Superior temporal gyrus (tissue), 1 donor: ENCODE data around the gene PON1.

Source experiments
- DNase-seq: peaks from one replicate; pipeline ENCODE4 v3.0.0-alpha.2; 2016; ENCODE audit errors: extremely low spot score

PON1 gene

DNA sequence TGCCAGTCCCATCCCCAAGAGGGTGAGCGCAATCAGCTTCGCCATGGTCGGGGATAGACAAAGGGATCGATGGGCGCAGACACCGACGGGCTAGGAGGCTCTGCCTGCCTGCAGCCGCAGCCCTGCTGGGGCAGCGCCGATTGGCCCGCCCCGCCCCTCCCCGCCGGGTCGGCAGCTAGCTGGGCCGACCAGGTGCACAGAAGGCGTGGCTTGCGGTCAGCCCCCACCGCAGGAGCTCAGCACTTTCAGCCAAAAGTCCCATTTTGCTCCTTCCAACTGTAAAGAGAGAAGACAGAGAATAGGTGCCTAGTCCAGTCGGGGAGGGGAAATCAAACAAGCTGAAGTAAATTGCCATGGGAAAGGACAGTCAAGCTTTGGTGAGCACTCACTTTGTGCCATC lies at the start of gene PON1:
TSS of gene PON1 (minus strand) at position 102 of the 400 bp plus-strand sequence. CDS start at position 45, 57 bp downstream.
- DNase-seq = no peak

DNA sequence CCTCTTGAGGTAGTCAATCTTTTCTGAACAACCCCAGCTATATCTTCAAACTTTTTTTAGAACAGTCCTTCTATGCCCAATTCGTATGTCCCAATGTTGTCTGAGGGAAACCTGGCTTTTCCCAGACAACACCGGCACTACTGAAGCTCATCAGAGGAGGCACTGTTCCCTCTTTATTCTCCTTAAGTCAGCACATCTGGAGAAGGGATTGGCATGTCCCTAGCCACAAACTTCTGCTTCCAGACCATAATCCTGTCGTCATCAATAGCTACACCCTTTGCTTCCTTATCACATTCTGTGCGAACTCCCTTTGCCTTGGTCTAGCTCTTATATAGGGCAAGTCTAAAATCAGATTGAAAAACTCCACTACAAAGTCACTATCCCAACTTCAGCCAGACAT lies 49.0 kb upstream of the PON1 start:
- no peak for DNase-seq

DNA sequence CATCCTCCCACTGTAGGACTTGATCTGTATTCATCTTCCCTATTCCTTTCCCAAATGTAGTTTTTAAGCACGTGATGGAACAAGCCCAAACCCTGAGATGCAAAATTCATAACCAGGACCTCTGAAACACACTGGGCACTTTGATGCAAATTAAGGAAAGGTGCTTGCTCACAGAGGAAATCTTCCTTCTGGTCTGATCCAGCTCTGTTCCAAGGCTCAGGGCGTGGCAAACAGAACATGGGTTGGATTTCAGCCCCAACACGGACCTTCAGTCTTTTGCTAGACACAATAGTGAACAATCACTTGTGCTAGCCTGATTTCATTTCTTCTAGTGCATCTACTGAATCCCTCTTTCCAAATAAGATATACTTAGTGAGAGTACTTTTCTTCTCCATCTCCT lies 43.9 kb upstream of the PON1 start:
- DNase-seq = no peak

DNA sequence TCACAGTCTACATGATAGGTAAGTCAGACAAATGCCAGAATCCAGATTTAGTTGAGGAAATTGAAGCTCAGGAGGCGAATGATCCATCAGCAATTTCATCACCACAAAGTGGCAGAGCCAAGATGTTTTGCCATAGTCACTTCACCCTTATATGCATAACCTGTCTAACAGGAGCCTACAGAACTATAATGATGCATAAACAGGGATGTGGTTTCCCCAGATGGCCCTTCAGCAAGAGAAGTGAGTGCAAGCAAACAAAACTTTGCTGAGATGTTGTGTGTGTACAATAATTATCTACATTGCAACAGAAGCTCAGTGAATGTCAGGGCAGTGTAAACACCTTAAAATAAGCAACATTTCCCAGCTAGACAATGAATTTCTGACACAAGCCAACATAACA lies 43.3 kb upstream of the PON1 start:
- no peak for DNase-seq

DNA sequence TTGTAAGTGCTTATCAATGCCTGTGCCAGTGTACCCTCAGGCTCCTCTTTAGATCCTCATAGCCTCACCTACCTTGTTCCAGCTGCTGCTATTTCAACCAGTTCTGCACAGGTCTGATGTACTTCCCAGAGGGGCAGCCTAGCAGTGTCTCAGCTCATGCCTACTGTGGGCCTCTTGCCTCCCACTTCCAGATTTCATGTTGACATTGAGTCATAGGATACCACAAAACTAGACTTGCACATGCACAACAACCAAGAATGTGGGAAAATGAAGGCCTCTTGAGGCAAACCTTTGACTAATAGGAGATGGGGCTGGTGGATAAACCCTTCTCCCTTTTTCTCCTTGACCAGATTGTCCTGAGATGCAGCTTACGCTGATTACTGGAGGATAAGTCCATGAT lies 40.8 kb upstream of the PON1 start:
- no peak for DNase-seq

DNA sequence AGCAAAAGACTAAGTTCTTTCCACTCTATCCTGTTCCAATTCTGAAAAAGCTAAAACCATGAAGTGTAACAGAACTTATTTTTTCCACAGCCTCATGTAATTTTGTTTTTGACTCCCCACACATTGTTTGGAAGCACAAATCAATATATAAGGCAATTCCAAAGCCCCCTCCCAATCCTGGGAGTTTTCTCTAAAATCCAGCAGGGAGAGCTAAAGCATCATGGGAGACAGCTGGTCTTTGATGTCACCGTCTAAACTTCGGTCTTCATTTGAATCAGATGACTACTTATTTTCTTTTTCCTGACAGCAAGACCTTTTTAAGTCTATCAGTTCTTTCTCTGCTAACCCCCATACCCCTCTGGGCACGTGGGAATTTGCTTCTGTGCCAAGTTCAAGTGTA lies 33.3 kb upstream of the PON1 start:
- DNase-seq = no peak

DNA sequence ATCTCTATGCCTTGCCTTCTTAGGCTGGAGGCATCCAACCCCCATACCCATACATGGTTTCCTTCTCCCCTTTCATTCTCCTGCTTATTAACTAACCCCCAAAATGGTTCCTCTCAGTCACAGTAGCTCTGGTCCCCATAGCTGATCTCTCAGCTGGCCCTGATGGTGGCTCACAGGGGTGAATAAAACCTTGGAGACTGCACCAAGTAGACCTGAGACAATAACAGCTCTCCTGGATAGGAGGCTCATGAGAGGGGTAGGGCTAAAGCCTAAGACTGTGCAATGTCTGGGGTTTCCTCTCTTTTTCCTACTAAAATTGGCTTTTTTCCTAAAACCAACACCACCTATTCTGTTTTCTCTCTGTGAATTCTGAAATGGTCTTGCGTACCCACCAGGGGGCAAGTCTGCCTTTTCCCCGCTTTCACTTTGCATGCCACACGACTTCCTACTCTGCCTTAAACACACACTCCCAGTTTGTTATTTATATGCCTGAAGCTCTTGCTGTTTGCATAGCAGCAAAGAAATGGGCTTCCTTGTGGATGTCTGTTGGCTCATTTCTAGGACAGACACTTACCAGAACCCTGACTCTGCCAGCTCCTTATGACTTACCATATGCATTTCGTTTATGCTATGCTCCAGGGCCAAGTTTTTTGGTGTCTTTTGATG lies 18.4 kb upstream of the PON1 start:
- DNase-seq = no peak

DNA sequence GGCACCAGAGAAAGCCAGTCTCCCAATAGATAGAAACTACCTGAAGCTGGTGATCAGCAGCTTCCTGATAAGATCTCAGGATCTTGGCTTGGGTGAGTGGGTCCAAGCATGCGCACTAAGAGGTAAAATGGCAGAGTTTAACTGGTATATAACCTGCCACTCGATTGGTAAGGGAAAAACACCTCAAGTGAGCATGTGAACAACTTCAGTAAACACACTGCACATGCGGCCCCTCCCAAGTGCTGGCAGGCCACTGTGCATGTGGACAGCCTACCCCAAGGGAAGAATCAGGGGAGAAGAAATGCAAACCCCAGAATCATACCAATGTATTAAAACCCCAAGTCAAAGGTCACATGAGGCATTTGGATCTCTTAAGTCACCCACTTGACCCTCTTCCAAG lies 17.7 kb upstream of the PON1 start:
- DNase-seq = no peak

DNA sequence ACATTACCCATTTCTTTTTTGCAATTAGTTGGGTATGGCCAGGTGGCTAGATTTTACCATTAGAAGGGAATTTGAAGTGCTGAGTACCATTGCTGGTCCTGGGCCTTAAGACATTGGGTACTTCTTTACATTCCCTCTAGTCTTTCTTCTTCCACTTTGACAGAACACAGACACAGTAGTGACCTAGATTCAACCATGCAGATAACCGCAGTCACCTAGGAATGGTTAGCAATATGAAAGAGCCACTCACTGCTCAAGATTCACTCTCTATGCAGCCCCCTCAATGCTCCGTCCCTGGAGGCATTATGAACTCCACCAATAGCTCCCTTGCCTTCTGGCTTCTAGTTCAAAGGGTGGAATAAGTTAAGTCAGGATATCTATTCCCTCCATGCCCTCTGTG lies 16.2 kb upstream of the PON1 start:
- DNase-seq = no peak

DNA sequence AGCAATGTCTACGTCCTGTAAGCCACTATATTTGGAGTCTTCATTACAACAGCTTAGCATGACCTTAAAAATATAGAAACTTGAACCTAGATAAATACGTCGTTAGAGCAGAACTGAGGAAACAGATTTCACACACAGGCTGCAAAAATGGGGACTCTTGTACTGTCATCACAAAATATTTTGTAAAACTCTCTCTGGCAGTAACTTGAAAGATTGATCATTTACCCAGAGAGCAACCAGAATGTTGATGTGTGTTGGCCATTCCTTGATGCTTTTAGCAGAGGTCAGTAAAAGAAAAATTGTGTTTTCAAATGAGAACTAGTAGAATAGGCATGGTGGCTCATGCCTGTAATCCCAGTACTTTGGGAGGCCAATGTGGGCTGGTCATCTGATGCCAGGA lies 14.5 kb upstream of the PON1 start:
- DNase-seq = no peak

DNA sequence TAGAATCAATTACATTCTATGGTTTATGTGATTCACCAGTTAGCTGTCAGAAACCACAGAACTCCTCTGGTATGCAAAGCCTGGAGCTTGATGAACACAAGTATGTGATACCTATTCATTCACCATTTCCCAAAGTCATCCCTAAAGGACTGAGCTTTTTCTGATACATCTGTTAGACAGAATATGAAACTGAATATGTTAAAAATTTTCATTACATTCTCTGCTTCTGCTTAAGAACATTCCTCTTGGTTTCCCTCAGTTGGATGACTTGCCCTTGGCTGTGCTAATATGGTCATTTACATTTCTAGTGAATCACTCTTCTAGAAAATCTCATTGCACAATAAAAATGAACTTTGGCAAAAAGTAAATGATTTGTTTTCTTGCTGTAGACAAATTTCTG lies 10.8 kb upstream of the PON1 start:
- no peak for DNase-seq

DNA sequence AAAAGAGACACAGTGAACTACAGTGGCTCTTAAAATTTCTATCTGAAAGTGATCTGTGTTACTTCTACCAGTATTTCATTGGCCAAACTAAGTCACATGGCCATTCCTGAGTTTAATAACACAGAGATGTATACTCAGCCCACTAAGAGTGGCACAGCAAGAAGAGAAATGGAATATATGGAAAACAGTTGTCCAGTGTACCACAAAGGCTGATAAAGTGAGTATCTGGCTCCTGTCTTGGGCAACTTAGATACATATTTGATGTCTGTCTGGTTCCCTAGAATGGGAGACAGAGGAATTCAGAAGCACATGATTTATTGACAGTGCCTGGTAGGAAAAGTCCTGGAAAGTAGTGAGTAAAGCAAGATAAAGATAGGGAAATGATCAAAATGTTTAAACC lies 10.1 kb upstream of the PON1 start:
- no peak for DNase-seq

DNA sequence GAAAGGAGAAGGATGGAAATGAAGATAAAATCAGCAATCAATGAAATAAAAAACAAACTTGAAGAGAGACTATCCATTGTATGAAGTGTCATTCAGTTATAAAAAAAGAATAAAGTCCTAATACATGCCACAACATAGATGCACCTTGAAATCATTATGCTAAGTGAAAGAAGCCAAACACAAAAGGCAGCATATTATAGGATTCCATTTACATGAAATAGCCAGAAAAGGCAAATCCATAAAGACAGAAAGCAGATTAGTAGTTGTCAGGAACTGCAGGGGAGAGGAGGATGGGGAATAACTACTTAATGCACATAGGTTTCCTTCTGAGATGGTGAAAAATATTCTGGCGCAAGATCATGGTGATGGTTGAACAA lies 6.6 kb upstream of the PON1 start:
- DNase-seq = no peak

DNA sequence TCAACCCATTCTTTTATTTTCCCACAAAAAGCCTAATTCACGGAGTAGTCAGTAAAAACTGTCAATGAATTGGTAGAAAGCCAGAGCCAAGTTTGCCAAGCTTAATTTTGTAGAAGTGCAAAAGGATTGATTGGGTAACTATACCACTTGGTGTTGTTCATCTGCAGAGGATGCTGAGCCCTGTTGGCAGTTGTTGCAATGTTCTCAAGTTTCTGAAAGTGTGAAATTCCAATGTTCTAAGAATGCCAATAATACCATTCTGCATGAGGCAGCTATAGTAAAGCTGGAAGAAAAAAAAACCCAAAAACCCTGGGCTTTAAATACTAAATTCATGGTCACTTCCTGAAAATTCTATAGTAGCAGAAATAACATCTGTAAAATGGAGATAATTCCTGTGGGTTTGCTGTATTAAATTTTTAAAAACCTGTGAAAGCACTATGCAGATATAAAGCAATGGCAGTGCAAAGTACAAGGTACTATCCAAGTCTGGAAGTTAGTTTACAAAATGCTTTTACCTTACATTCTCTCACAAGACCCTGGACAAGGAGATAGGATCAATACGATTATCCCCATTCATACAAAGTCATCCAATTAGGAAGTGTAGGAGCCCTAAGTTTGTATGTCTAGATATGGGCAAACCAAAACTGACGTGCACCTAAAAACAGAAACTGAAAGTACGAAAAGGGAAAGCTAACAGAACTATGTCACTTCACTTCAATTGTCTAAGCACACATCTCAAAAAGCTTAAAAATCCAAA lies 6.0 kb upstream of the PON1 start:
- peak; percentile 40 for DNase-seq

DNA sequence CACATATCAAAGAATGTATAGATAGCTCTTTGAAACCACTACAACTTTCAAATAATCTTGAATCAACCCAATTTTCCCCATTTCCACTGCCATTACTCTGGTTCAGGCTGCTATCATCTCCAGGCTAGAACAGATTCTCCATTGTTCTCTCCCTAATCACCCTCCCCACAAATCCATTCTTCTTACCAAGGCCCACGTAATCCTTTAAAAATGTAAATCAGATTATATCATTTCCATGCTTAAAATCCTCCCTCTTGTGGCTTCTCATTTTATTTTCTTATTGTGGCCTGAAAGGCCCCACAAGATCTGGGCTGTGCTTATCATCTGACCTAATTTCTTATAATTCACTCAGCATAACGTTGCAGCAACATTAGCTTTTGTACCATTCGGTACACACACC lies 3.0 kb upstream of the PON1 start:
- no peak for DNase-seq

DNA sequence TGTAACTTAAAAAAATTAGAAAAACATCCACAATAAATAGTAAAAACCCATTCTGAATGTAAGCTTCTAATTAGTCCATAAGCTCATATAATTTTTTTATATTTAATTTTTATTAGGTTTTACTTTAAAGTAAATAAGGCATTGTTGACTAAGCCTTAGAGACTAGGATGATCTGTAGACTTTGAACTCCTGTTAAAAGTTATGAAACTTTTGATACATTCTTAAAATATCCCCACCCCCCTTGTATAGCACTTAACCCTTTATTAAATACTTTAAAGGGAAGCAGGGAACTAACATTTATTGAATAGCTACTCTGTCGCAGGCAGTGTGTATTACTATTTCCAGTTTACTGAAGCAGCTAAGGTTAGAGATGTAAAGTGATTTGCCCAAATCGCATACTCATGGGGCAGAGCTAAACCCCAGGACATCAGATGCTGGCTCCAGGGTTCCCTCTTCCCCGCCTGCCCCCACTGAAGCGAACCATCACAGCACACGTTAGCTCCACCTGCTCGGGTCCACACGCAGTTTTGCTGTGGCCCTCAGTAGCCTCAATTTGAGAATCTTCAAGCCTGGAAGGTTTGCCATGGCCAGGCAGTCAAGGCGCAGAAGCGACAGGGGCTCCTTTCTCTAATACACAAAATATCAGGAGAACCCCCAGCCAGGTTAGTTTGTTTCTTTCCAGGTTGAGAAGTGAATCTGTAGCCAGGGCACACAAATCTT lies 762 bp downstream of the PON1 start:
- no peak for DNase-seq

DNA sequence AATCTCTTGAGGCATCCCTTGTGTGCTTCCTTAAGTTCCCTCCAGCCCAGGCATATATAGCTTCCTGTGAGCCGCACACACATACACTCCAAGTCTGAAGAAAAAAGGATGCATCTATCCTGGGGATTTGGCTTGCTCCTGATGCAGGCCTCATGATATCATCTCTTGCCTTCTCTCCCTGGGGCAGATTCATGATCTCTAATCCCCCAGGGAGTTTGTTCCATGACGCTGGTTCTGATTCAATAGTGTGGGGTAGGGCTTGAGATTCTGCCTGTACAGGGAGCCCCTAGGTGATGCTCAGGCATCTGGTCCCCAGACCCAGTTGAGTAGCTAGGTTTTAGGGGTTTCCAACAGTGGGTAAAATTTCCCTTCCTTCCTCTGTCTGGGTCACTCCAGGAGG lies 1.5 kb downstream of the PON1 start:
- no peak for DNase-seq

DNA sequence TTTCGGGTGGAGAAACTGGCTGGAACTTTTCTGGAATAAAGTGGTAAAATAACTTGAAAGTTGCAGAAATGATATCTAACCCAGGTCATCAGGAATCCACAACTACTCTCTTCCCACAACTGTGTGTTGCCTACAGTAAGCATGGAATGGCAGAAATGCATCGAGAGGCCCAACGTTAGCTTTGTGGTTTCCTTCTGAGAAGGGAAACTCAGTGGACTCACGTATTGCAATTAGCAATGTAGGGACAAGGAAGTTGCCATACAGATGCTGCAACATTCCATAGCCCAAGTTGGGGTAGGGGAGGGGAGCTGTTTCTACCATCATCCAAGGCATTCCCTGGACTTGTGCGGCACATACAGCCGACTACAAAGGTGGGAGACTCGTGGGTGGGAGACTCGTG lies 1.9 kb downstream of the PON1 start:
- DNase-seq = no peak

DNA sequence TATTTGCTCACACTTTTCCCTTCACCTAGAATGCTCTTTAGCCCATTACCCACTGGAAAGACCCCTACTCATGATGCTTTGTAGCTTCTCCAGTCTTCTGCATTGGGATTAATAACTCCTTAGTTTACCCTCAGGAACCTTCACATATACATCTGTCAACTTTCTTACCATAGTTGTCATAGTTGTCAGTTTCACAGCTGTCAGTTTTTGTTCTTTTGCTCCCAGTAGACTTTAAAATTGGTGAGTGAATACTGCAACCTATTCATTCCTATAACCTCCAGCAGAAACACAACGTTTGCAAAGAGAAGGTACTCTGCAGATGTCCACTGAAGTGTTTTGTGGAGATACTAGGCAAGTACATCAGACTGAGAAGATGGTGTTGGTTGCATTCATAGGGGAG lies 2.6 kb downstream of the PON1 start:
- DNase-seq = no peak

DNA sequence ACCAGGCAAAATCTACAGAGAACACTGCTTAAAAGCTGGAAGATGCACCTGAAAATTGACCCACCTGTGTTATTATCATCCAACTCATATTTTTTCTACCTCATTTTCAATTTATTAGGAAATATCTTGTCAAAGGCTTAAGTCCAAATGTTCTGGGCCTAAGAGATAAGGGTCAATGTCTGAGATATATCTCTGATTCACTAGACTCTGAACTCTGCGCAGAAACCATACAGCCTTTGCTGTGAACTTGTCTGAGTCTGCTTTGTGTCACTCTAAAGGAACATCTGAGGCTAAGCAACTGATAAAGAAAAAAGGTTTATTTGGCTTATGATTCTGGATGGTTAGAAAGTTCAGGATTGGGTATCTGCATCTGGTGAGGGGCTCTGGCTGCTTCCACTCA lies 3.7 kb downstream of the PON1 start:
- no peak for DNase-seq

DNA sequence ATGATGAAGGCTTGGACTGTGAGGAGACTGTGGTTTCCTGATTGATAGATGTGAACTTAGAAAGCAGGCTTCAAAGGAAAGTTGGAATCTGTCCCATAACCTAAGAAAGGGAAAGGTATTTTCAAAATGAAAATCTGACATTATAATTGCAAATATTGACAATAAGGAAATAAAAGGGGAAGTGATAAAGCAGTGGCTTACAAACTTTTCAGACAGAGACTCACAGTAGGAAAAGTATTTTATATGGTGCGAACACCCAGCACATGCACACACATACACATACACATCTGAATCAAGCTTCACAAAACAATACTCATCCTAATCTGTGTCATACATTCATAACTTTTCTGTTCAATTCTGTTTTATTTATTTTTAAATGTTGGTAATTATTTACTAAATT lies 4.8 kb downstream of the PON1 start:
- DNase-seq = no peak

DNA sequence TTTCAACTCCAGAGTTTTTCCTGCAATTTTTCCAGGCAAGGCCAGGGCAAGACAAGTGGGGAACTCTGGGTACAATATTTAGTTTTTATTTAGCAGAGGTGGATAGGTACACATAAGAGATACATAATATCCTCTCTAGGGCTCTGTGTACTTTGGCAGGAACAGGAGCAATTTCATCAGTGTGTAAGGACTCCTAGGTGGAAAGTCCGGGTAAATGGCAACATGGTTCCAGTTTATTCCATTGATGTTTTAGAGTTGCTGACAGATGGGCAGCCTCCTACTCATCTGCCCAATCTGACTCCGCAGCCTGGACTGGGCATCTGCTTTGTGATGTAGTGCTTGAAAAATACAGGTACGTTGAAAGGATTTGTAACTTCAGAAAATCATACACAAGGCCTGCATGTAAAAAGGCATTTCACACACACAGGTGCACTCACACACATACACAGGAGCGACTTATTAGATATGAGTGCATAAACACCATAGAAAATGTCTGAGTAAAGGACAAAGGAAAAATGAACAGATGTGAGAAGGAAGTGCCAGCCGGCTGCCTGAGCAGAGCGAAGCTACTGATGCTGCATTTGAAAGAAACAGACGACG lies 5.7 kb downstream of the PON1 start:
- DNase-seq = no peak

DNA sequence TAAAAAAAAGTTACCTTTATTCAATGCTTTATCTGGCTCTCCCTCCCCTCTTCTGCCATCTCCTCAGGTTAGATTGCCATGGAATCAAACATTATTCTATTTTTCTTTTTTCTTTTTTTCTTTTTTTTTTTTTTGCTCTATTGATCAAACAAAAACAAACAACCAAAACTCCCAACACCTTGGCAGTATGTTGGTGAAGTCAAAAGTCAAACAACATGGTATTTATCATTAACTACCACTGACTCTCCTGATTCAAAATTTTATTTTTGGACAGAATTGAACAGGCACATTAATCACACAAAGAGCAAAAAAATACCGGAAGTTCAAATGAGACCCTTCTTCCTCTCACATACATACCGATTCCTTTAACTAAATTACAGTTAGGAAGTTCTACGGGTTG lies 6.4 kb downstream of the PON1 start:
- DNase-seq = no peak
